HG03097 (cell line): ENCODE measurements around the gene CATSPER3.

Experiments used
- ATAC-seq: cut with Tn5 transposase; IDR thresholded peaks from one replicate; pipeline ENCODE4 v1.9.1; 2021; ENCODE audit not compliant: unreplicated experiment, low FRiP score

Gene CATSPER3

DNA sequence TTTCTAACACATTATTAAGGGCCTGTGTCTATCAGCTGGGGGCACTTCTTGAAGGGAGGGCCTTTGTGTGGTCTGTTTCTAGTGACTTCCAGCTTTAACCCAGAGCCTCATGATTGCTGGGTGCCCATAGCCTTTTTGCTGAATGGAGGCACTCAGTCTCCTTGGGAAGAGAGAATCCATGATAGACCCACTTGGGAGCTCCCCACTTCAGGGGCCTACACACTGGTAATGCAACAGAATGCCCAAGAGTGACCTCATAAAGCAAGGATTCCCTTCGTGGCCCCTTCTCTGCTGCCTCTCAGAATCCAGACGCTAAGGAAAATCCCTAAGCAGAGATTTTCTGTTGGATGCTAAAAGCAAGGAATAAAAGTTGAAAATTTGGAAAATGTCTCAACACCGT, at the start of gene CATSPER3:
CATSPER3 (plus strand) TSS at position 301 of the 400 bp plus-strand sequence; CDS start at position 386, 85 bp downstream.
- ATAC-seq = no peak

- no peak for ATAC-seq
Measured at GRCh38 chr5:134918861-134919260, 48.8 kb upstream of the CATSPER3 start.

- ATAC-seq = no peak
Measured at GRCh38 chr5:134920848-134921575, 46.7 kb upstream of the CATSPER3 start.

DNA sequence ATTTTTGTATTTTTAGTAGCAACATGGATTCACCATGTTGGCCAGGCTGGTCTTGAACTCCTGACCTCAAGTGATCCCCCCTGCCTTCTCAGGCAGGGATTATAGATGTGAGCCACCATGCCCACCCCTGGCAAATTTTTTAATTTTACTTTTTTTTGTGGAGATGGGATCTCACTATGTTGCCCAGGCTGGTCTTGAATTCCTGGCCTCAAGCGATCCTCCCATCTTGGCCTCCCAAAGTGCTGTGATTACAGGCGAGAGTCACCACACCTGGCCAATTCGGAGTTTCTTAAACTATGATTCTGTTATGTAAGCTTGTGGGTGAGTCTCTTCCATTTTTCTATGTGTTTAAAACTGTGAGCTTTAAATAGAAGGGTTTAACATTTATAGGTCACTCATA, 35.2 kb upstream of the CATSPER3 start:
- ATAC-seq = no peak

- ATAC-seq = no peak
Measured at GRCh38 chr5:134934202-134934601, 33.5 kb upstream of the CATSPER3 start.

DNA sequence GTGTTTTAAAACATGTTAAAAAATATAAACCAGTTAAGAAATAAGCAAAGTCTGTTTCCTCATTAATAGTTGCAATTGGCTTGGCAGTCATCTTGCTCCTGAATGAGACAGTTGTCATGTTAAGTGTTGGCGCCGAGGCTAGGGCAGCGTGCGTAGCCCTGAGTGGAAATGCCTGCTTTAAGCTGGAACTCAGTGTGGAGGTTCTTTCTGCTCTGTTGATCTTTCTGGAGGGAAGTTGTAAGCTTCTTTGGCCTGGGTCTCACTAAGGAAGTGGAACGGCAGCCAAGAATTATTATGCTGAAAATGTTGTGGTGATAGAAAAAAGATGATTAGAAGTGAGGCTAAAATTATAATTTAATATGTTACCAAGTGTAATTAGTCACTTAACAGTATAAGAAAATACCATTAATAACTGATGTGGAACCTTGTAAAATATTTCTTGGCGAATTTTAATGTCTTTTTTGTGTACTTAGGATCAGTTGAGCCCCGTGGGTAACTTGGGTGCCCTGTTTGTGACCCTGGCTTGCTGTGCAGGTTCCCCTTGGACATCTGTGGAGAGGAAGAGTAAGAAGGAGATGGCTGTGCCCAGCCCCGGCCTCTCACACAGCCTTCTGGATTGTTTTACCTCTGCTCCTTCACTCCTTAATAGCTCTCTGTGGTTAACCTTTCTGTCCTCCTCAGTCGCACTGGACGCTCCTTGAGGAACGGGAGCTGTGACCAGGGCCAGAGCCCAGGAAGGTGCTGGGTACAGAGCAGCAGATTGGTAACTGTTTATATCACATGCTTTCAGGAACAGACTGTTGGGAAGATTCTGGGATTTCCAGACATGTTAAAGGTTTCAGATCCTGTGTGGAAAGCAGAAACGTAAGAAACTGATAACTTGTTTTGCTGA, 31.8 kb upstream of the CATSPER3 start:
- ATAC-seq = no peak

- no peak for ATAC-seq
Measured at GRCh38 chr5:134937526-134937925, 30.2 kb upstream of the CATSPER3 start.

DNA sequence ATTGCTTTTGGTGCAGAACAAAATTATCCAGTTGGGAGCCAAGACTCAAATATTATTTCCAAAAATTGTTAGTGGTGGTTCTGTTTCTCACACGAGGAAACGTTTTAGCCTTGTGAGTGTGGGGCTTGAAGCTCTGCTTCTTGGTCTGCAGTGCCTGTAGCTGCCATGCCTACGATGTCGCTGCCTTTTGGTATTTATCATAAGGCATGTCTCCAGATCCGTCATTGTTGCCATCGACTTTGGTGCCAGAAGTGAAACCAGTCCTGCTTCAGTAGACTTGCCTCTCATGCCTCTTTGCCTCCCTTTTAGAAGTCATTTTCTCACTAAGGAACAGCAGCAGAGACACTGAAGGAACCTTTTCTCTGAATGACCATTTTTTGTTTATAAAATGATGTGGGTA, 29.7 kb upstream of the CATSPER3 start:
- no peak for ATAC-seq

DNA sequence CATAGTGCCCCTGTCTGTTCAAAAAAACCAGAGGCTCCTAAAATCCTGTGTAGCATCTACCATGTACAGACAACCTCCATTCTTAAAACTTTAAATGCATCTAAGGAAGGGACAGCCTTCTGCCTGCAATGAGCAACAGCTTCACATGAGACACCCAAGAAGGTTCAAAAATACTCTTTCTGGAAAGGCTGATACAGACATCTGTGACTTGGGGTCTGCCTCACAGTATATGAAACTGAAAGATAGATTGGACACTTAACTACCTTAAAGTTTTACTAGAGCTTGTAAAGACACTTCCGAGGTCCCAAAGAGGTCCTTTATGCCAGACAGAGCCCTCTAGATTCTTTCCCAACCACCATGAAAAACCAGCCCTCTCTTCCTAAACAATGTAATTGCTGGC, 28.2 kb upstream of the CATSPER3 start:
- no peak for ATAC-seq

DNA sequence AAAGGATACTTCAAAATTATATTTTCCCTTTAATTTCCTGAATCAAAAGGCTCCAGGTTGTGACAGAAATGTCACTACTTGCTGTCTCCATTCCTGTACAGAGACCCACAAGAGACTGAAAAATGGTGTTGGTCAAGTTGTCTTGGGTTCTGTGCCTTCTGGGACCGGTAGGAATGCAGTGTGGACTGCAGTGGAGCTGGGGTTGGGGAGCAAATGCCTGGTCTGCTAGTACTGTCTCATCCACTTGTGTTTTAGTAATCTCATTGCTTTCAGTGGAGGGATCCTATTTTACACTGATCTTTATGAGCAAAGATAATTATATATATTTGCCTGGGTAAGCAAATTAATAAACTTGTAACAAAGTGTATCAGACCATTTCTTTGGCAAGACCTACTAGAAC, 24.2 kb upstream of the CATSPER3 start:
- ATAC-seq = no peak

GRCh38 chr5:134944630-134945029, 23.1 kb upstream of the CATSPER3 start:
- no peak for ATAC-seq

DNA sequence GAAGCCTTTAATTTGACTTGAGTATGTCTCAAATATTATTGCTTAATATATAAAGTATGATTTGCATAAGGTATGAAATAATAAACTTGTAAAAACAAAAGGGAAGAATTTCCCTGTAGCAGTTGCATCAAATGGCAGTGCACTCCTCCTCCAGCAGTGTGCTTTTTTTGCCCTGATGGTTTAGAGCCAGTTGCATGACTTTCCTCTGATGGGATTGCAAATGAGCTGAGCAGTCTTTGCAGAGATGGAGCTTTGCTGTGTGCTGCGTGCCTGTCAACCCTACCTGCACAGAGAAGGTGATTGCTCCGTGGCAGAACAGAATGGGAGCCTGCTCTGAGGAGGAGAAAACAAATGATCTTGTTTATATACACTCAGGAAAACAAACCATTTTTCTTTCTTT, 22.7 kb upstream of the CATSPER3 start:
- no peak for ATAC-seq

DNA sequence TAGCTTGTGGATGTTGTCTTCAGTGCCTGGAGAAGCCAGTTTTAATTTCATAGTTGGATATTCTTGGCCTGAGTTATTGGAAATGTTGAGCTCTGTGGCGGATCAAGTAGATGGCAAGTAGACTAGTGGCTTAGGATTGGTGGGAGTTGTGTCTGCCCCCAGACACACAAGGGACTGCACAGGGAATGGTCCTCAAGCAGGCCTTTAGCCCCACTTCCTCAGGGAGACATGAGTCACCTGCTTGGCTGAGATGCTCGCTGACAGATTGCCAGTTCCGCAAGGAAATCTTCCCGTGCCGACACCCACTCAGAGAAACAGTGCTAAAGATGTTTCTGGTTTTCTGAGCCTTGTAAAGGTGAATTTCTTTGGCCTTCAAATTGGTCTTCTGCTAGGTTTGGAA, 18.8 kb upstream of the CATSPER3 start:
- no peak for ATAC-seq

- no peak for ATAC-seq
Measured at GRCh38 chr5:134949316-134949715, 18.4 kb upstream of the CATSPER3 start.

DNA sequence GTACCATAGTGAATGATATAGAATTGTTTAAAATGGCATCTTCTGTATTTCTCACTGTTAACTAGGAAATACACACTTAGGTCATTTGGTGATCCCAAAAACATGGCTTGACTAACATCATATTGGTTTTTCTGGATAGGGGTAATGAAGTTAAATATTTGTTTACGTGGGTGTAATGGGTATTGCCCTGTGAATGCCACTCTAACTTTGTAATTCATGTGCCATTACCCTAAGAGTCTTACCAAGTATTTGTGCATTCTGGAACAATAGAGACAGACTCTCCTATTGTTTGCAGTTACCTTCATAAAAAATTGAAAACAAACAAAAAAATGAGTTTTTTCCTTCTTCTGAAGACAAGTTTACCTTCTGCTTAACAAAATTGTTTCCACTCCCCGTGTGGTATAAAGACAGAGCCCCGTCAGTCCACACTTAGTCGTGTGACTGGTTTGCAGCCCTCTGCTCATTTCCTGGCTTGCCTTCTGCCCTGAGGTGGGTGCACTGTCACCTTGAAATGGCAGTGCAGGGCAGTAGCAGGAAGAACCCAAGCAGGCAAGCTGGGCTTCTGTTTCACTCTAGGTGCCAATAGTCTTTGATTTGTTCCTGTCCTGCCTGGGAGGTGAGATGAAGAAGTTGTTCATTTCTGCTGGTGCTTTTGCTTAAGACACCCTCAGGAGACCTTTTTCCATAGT, 9.6 kb upstream of the CATSPER3 start:
- ATAC-seq = no peak

DNA sequence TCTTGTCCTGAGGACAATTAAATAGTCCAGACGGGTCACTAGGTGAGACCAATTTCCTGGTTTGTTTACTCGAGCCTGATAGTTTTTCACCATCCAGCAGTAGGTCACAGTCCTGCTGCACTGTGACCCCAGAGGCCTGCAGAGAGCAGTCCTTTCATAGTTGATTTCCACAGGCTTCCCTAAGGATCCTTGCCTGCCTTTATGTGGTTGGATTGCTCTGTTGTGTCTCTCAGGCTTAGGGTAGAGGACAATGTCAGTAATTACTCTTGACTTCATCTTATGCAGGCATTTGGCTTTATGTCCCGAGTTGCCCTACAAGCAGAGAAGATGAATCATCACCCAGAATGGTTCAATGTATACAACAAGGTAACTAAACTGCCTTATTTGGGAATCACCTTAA, 9.0 kb upstream of the CATSPER3 start:
- no peak for ATAC-seq

DNA sequence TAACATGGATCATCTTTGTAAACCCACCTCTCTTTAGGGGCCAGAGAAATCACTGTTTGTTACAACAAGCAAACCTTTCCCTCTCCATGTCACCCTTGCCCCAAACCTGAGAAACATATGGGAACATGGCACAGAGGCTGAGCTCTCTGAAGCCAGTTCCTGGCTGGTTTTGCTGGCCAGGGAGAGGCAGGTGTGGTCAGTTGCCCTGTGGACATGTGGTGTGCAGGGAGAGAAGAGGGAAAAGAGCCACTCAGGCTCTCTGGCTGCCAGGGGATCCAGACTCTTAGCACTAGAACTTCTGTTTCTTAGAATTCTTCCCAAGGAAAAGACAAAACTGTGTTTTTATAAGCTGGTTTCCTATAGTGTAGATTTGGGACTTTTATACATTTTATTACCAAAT, 4.6 kb upstream of the CATSPER3 start:
- no peak for ATAC-seq

DNA sequence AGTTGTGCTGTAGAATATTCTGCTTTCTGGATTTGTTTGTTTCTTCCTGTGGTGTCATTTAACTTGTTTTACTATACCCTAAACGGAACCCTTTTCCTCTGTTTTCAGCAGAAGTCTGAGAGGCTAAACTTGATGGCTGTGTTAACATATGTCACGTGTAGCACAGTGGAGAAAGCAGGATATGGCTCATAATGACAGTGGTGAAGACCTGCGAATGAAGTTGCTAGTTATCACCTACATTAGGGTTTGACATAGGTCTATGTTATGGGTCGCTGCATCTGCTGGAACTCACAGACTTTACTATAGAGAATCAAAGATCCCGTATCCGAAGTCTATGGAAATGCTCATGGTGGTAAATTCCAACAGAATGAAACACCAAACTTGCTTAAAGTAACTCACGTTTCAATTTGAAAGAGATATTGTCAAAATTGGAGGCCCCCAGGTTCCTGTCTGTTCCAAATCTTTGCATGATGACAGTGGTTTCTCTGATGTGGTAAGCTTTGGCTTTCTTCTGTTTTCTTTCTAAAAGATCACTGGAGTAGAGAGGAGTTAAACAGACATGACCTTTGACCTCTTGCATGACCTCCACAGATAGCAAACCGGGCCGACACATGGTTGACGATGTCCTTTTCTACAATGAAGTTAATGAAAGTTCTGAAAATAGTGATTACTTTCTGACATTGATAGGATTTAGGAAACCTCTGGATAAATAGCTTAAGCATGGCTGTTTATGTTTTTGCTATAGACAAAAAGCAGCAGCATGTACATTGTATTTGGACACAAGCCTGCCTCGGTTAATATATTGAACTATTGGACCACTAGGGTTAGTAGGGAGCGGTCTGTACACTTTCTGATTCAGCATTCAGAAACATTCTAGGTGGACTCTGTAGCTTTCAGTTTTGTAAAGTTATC, 3.1 kb upstream of the CATSPER3 start:
- ATAC-seq = no peak

DNA sequence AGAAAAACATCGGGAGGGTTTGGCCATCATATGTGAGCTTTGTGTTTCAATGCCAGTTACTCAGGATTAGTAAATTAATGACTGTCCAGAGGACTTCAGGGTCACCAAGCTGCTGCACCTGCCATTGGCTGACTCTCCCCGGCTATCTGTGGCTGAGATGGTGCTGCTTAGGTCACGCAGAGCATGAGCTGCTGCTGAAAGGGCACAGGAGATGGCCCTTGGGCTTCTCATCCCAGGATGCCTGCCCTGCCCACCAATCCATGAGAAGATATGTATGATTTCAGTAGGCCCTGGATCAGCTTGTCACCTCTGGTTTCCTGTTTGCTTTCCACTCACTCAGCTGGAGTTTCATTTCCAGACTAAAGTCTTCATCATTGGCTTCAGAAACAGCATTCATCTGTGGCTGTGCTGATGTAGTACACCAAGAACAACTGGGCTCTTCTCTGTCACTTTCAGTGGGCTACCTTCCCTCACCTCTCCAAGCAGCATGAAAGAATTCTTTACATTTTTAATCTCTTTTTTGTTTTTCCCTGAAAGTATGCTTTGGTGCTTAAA, 2.4 kb upstream of the CATSPER3 start:
- no peak for ATAC-seq

- no peak for ATAC-seq
Measured at GRCh38 chr5:134968055-134968454, 348 bp downstream of the CATSPER3 start.
